Fibroblast of lung (primary cell): ENCODE measurements around the gene COPZ2.

Experiments
- CTCF ChIP-seq, 2 donors: IDR thresholded peaks in 1 of 2; conservative IDR thresholded peaks in 1 of 2; 1 replicate in 1 of 2; 2 replicates in 1 of 2; pipeline ENCODE4 v1.5.1; 2011 to 2012; ENCODE audit warnings: low read length in 2 of 2, control low read depth in 1 of 2, inconsistent platforms in 1 of 2, low read depth in 1 of 2, mild to moderate bottlenecking in 1 of 2
- EZH2 ChIP-seq: IDR thresholded peaks from 2 replicates; pipeline ENCODE4 v1.5.1; 2012; ENCODE audit warnings: low read length, control low read depth, mild to moderate bottlenecking; ENCODE audit errors: missing control alignments

GRCh38 chr17:47989159-47989558 lies 48.4 kb downstream of the COPZ2 start:
- no peak for TF ChIP-seq CTCF (conservative IDR thresholded peaks at IDR 0.05 in 1 of 2, IDR thresholded peaks at IDR 0.05 in 1 of 2; ENCODE audit: low read depth in 1 of 2, low read length in 2 of 2)
- no peak for TF ChIP-seq EZH2
